Trophoblast cell (in vitro differentiated cells and primary cell): ENCODE data around the gene CD300H.

ENCODE experiments used
- DNase-seq, 2 donors: peaks; one replicate each; pipeline ENCODE4 v3.0.0-alpha.2; 2016
- H2AFZ ChIP-seq: 2 replicates; pipeline ENCODE4 v1.6.1; 2013; ENCODE audit warnings: low read length, moderate library complexity, mild to moderate bottlenecking; ENCODE audit not compliant: insufficient read depth, poor library complexity
- H2AK5ac ChIP-seq: 2 replicates; pipeline ENCODE4 v1.6.1; 2013; ENCODE audit warnings: mild to moderate bottlenecking, low read length
- H2BK120ac ChIP-seq: 2 replicates; pipeline ENCODE4 v1.6.1; 2013; ENCODE audit warnings: low read length, mild to moderate bottlenecking, moderate library complexity; ENCODE audit not compliant: insufficient read depth, poor library complexity
- H2BK12ac ChIP-seq: 2 replicates; pipeline ENCODE4 v1.6.1; 2013; ENCODE audit warnings: mild to moderate bottlenecking, low read length, moderate library complexity
- H2BK5ac ChIP-seq: 2 replicates; pipeline ENCODE4 v1.6.1; 2013; ENCODE audit warnings: low read length, low read depth, moderate library complexity, mild to moderate bottlenecking; ENCODE audit not compliant: poor library complexity
- H3K14ac ChIP-seq: 2 replicates; pipeline ENCODE4 v1.6.1; 2013; ENCODE audit warnings: mild to moderate bottlenecking, low read length
- H3K18ac ChIP-seq: 2 replicates; pipeline ENCODE4 v1.6.1; 2013; ENCODE audit warnings: mild to moderate bottlenecking, low read length
- H3K23ac ChIP-seq: 2 replicates; pipeline ENCODE4 v1.6.1; 2013; ENCODE audit warnings: low read length
- H3K27ac ChIP-seq: 2 replicates; pipeline ENCODE4 v1.5.1; 2013; ENCODE audit warnings: low read depth, mild to moderate bottlenecking, inconsistent platforms, low read length, moderate library complexity
- H3K27me3 ChIP-seq: 2 replicates; pipeline ENCODE4 v1.6.1; 2013; ENCODE audit warnings: inconsistent platforms, mild to moderate bottlenecking, low read length, moderate library complexity; ENCODE audit not compliant: insufficient read depth
- H3K36me3 ChIP-seq, 2 experiments: 1 replicate in 1 of 2; 2 replicates in 1 of 2; pipeline ENCODE4 v1.6.1; 2013; ENCODE audit warnings: low read length in 2 of 2, mild to moderate bottlenecking in 2 of 2, moderate library complexity in 1 of 2; ENCODE audit not compliant: insufficient read depth in 2 of 2, control insufficient read depth in 1 of 2
- H3K4ac ChIP-seq: 2 replicates; pipeline ENCODE4 v1.6.1; 2013; ENCODE audit warnings: low read depth, mild to moderate bottlenecking, low read length, moderate library complexity
- H3K4me1 ChIP-seq, 2 experiments: 1 replicate in 1 of 2; 2 replicates in 1 of 2; pipeline ENCODE4 v1.6.1; 2013; ENCODE audit warnings: low read length in 2 of 2, mild to moderate bottlenecking in 2 of 2, moderate library complexity in 1 of 2; ENCODE audit not compliant: insufficient read depth in 2 of 2, control insufficient read depth in 1 of 2
- H3K4me2 ChIP-seq: 2 replicates; pipeline ENCODE4 v1.6.1; 2013; ENCODE audit warnings: inconsistent platforms, mild to moderate bottlenecking, low read length, moderate library complexity
- H3K4me3 ChIP-seq: 2 replicates; pipeline ENCODE4 v1.5.1; 2013; ENCODE audit warnings: mild to moderate bottlenecking, low read depth, low read length, inconsistent platforms
- H3K79me1 ChIP-seq: one replicate; pipeline ENCODE4 v1.6.1; 2013; ENCODE audit warnings: low read length
- H3K79me2 ChIP-seq: 2 replicates; pipeline ENCODE4 v1.6.1; 2013; ENCODE audit warnings: low read length, mild to moderate bottlenecking; ENCODE audit not compliant: control insufficient read depth, insufficient read depth, poor library complexity
- H3K9ac ChIP-seq: 2 replicates; pipeline ENCODE4 v1.6.1; 2013; ENCODE audit warnings: mild to moderate bottlenecking, low read length
- H3K9me3 ChIP-seq: 2 replicates; pipeline ENCODE4 v1.6.1; 2013; ENCODE audit warnings: low read depth, mild to moderate bottlenecking, control low read depth, inconsistent platforms, low read length; ENCODE audit not compliant: insufficient read depth
- H4K12ac ChIP-seq: 2 replicates; pipeline ENCODE4 v1.6.1; 2013; ENCODE audit warnings: low read depth, mild to moderate bottlenecking, low read length, moderate library complexity
- H4K8ac ChIP-seq: 2 replicates; pipeline ENCODE4 v1.6.1; 2013; ENCODE audit warnings: low read depth, mild to moderate bottlenecking, low read length, moderate library complexity
- H4K91ac ChIP-seq: one replicate; pipeline ENCODE4 v1.6.1; 2013; ENCODE audit warnings: low read depth, mild to moderate bottlenecking, low read length, moderate library complexity
- WGBS: extraction: QIAGEN DNeasy Blood & Tissue Kit; methylation state at CpG from one replicate; pipeline ENCODE4 v1.1.7; 2013; ENCODE audit warnings: missing lambda C conversion rate; ENCODE audit not compliant: insufficient read length, insufficient coverage; ENCODE audit errors: extremely low coverage; 5-methylcytosine and 5-hydroxymethylcytosine counted together

Gene CD300H

DNA sequence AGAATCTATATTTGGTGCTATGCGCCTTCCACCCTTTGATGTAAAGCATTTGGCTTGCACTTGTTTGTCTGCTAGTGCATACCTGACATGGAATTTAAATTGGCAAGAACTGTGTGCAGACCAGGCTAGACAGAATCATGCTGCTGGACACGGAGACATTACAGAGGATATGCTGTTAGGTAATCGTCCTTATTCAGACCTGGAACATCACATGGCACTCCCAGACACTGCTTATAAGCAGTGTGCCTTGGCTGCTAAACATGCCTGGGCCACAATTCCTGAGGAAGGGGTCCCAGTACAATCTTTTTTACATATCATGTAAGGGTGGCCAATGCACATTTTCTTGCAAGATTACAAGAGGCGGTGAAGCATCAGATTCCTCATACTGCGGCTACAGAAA, 18.4 kb upstream of the CD300H start:
- Histone ChIP-seq H3K4me1 (no peaks in the 10 kb centered on the region), H4K12ac (no peak overlapping the region), H3K18ac (no peak overlapping the region), H3K9me3 (peaks cover 18% of the 10 kb centered on the region), H2AFZ (no peak overlapping the region), H3K14ac (no peak overlapping the region), H4K8ac (no peak overlapping the region), H2BK120ac (no peak overlapping the region), H2BK5ac (no peak overlapping the region), H3K4ac (no peak overlapping the region), H3K36me3 (no peaks in the 10 kb centered on the region), H4K91ac (no peak overlapping the region), H3K4me2 (no peak overlapping the region), H3K4me3 (no peak overlapping the region), H3K27me3 (no peaks in the 10 kb centered on the region), H3K79me2 (no peaks in the 10 kb centered on the region), H3K9ac (no peak overlapping the region), H3K23ac (no peak overlapping the region), H2AK5ac (no peak overlapping the region), H3K79me1 (no peaks in the 10 kb centered on the region), H2BK12ac (no peak overlapping the region), H3K27ac (no peak overlapping the region)
- WGBS = no CpG with 5 or more reads among the region's 5 CpGs
- DNase-seq = no peak

DNA sequence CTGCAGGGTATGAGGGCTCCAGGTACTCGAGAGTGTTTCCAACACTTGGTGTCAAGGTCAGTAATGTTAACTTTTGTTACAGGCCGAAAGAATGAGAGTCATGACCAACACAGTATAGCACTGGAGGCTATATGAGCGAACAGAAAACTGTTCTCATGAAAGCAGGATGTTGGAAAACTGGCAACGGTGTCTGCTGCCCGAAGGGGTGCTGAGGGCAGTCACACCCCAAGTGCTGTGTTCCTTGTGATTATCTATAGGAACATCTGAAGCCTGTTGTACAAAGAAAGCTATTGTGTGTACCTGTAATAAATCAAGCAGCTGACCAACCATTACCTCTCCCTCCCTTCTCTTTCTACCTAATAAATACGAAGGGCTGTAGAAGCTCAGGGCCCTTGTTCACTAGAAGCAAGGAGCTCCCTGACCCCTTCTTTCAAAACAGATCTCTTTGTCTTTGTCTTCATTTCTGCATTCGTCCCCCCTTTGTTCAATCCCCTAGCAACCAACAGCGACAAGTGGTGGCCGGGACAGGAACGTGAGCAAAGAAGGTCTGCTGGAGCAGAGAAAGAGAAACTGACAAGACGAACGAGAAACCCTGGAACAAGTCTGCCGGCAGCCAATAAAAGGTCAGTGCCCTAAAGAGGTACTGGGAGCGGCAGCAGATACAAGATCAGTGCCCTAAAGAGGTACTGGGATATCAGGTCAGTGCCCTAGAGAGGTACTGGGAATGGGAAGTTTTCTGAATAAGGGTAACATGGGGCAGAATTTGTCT, 17.2 kb upstream of the CD300H start:
- no peak overlapping the region for H4K8ac ChIP-seq
- no peaks in the 10 kb centered on the region for H3K79me1 ChIP-seq
- H3K4me3 ChIP-seq = no peak overlapping the region
- no peaks in the 10 kb centered on the region for H3K36me3 ChIP-seq
- no peak for DNase-seq
- no peaks in the 10 kb centered on the region for H3K4me1 ChIP-seq
- H2AFZ ChIP-seq = no peak overlapping the region
- H3K4ac ChIP-seq = no peak overlapping the region
- no peak overlapping the region for H4K91ac ChIP-seq
- H3K9me3 ChIP-seq = peaks cover 18% of the 10 kb centered on the region
- H3K9ac ChIP-seq = no peak overlapping the region
- no peak overlapping the region for H2AK5ac ChIP-seq
- WGBS = no CpG with 5 or more reads among the region's 14 CpGs
- no peak overlapping the region for H3K18ac ChIP-seq
- no peak overlapping the region for H2BK12ac ChIP-seq
- H3K79me2 ChIP-seq = no peaks in the 10 kb centered on the region
- H3K14ac ChIP-seq = no peak overlapping the region
- H2BK120ac ChIP-seq = no peak overlapping the region
- no peak overlapping the region for H4K12ac ChIP-seq
- no peaks in the 10 kb centered on the region for H3K27me3 ChIP-seq
- H2BK5ac ChIP-seq = no peak overlapping the region
- no peak overlapping the region for H3K23ac ChIP-seq
- H3K27ac ChIP-seq = no peak overlapping the region
- H3K4me2 ChIP-seq = no peak overlapping the region

DNA sequence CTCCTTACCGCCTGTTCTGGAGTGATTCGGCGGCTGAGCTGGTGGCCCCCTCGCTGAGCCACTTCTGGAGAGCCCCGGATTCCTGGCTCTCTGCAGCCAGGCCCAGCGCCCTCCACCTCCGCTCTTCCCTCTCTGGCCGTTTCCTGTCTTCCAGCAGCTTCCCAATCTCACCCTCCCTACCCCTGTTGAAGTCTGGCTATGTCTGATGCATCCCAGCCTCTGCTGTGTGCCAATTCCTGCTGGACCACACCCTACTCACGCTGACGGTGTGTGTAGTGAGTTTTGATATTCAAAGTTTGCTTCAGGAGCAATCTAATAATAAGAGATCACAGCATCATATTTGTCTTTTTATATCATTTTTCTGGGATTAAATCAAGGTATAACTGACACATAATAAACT, 15.3 kb upstream of the CD300H start:
- H2AFZ ChIP-seq = no peak overlapping the region
- no peaks in the 10 kb centered on the region for H3K79me2 ChIP-seq
- no peak overlapping the region for H4K8ac ChIP-seq
- H4K91ac ChIP-seq = no peak overlapping the region
- H3K27me3 ChIP-seq = no peaks in the 10 kb centered on the region
- no peak overlapping the region for H3K27ac ChIP-seq
- peaks cover 18% of the 10 kb centered on the region for H3K9me3 ChIP-seq
- no peak overlapping the region for H3K4me2 ChIP-seq
- H3K79me1 ChIP-seq = no peaks in the 10 kb centered on the region
- WGBS = no CpG with 5 or more reads among the region's 10 CpGs
- no peak overlapping the region for H2BK120ac ChIP-seq
- H2BK5ac ChIP-seq = no peak overlapping the region
- H3K4ac ChIP-seq = no peak overlapping the region
- no peak overlapping the region for H3K14ac ChIP-seq
- no peak overlapping the region for H3K4me3 ChIP-seq
- DNase-seq = no peak
- no peak overlapping the region for H3K18ac ChIP-seq
- no peak overlapping the region for H3K23ac ChIP-seq
- H3K9ac ChIP-seq = no peak overlapping the region
- no peaks in the 10 kb centered on the region for H3K36me3 ChIP-seq
- no peak overlapping the region for H4K12ac ChIP-seq
- no peak overlapping the region for H2BK12ac ChIP-seq
- no peak overlapping the region for H2AK5ac ChIP-seq
- no peaks in the 10 kb centered on the region for H3K4me1 ChIP-seq

DNA sequence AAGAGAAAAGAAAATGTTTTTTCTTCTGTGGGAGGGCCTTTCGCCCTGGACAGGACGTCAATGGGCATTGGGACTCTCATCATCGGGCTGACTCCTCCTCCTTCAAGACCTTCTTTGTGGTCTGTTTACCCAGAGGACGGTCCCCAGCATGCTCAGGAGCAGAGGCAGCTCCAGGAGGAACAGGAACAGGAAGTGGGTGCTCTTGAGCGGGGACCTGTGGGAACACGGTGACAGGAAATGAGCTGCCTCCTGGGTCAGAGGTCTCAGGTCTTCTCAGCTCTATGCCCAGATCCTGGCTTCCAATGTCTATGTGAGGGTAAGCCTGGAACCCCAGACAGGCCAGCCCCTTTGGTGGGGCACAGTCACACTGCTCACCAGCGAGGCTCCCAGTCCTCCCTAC, 12.6 kb upstream of the CD300H start:
- Histone ChIP-seq H2AK5ac (no peak overlapping the region), H3K36me3 (no peaks in the 10 kb centered on the region), H3K9me3 (peaks cover 16% of the 10 kb centered on the region), H2BK12ac (no peak overlapping the region), H3K4me3 (no peak overlapping the region), H3K9ac (no peak overlapping the region), H3K4ac (no peak overlapping the region), H3K18ac (no peak overlapping the region), H4K8ac (no peak overlapping the region), H2AFZ (no peak overlapping the region), H2BK5ac (no peak overlapping the region), H2BK120ac (no peak overlapping the region), H3K4me2 (no peak overlapping the region), H3K4me1 (no peaks in the 10 kb centered on the region), H3K79me2 (no peaks in the 10 kb centered on the region), H3K79me1 (no peaks in the 10 kb centered on the region), H3K23ac (no peak overlapping the region), H4K91ac (no peak overlapping the region), H3K27me3 (no peaks in the 10 kb centered on the region), H3K14ac (no peak overlapping the region), H3K27ac (no peak overlapping the region), H4K12ac (no peak overlapping the region)
- no peak for DNase-seq
- no CpG with 5 or more reads among the region's 7 CpGs for WGBS
